Stimulated activated CD8-positive, alpha-beta memory T cell treated with anti-CD3 and anti-CD28 coated beads, Interleukin-4, amount 100 ng/mL, for 4 hours (primary cell): ENCODE results near the gene SLC12A7.
"Not testable (repeated sequence)": the region's sequence is repeated elsewhere in the genome, so short reads cannot be mapped to it uniquely, and the experiment has no call there.

Experiments used
- DNase-seq, 2 donors: peaks; one replicate each; pipeline ENCODE4 v3.0.0-alpha.2; 2020; ENCODE audit warnings: low read depth in 2 of 2, low spot score in 1 of 2

SLC12A7 gene

GRCh38 chr5:1010641-1011046, 101.2 kb downstream of the SLC12A7 start:
- DNase-seq, result no peak

GRCh38 chr5:1010181-1010510, 101.7 kb downstream of the SLC12A7 start:
- DNase-seq, result no peak

- DNase-seq, result no peak
These were observed 102.3 kb downstream of the SLC12A7 start for GRCh38 chr5:1009359-1010180.

GRCh38 chr5:1008451-1009358, 103.2 kb downstream of the SLC12A7 start, which contains the start of gene NKD2:
NKD2 (plus strand) TSS chr5:1008802; CDS start chr5:1009058, 256 bp downstream.
- no peak for DNase-seq

- DNase-seq, result no peak
These were observed 104.0 kb downstream of the SLC12A7 start for GRCh38 chr5:1007681-1008450.

- DNase-seq, result no peak
These were observed 104.6 kb downstream of the SLC12A7 start for GRCh38 chr5:1007221-1007680.

- no peak for DNase-seq
These were observed 105.2 kb downstream of the SLC12A7 start for GRCh38 chr5:1006656-1007071.

- DNase-seq, result no peak
These were observed 105.8 kb downstream of the SLC12A7 start for GRCh38 chr5:1005904-1006655.

- DNase-seq, result no peak
These were observed 106.5 kb downstream of the SLC12A7 start for GRCh38 chr5:1005249-1005851.

GRCh38 chr5:1004461-1005248, 107.2 kb downstream of the SLC12A7 start:
- no peak for DNase-seq

- no peak for DNase-seq
These were observed 108.4 kb downstream of the SLC12A7 start for GRCh38 chr5:1003296-1003937.

- DNase-seq, result no peak
These were observed 109.0 kb downstream of the SLC12A7 start for GRCh38 chr5:1002836-1003235.

- no peak for DNase-seq
These were observed 109.7 kb downstream of the SLC12A7 start for GRCh38 chr5:1002271-1002546.

- DNase-seq, result no peak
These were observed 110.2 kb downstream of the SLC12A7 start for GRCh38 chr5:1001406-1002270.

GRCh38 chr5:1000831-1001230, 111.0 kb downstream of the SLC12A7 start:
- DNase-seq, result not testable (repeated sequence)
